ENCODE measurements around the gene FBXL20.
A peak's percentile ranks its signal among the peaks of the same experiment; 100 is the strongest.

Gene FBXL20

DNA sequence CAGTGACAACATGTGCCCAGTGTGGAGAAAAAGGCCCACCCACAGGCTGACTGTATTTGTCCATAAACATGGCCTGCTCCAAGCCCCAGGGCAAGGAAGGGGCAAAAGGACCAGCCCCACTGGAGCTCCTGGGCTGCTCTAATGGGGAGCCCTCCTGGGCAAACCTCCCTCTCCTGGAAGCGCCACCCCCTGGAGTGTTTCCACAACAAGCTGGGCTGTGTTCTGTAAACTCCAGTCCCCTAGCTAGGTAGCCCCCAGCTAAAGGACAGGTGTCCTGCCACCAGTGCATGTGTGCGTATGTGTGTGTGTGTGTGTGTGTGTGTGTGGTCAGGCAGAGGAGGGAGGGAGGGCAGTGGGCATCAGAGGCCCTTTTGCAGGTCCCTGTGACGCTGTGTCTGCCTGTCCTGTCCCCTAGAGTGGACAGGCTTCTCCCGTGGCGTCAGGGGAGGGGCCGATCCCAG lies 164.4 kb downstream of the FBXL20 start (continued):
- TF ChIP-seq, protein P1, sequence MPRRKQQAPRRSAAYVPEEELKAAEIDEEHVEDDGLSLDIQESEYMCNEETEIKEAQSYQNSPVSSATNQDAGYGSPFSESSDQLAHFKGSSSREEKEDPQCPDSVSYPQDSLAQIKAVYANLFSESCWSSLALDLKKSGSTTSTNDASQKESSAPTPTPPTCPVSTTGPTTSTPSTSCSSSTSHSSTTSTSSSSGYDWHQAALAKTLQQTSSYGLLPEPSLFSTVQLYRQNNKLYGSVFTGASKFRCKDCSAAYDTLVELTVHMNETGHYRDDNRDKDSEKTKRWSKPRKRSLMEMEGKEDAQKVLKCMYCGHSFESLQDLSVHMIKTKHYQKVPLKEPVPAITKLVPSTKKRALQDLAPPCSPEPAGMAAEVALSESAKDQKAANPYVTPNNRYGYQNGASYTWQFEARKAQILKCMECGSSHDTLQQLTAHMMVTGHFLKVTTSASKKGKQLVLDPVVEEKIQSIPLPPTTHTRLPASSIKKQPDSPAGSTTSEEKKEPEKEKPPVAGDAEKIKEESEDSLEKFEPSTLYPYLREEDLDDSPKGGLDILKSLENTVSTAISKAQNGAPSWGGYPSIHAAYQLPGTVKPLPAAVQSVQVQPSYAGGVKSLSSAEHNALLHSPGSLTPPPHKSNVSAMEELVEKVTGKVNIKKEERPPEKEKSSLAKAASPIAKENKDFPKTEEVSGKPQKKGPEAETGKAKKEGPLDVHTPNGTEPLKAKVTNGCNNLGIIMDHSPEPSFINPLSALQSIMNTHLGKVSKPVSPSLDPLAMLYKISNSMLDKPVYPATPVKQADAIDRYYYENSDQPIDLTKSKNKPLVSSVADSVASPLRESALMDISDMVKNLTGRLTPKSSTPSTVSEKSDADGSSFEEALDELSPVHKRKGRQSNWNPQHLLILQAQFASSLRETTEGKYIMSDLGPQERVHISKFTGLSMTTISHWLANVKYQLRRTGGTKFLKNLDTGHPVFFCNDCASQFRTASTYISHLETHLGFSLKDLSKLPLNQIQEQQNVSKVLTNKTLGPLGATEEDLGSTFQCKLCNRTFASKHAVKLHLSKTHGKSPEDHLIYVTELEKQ (tag by site-specific recombination; IDR thresholded peaks at IDR 0.05; ENCODE audit: borderline replicate concordance), result no peak
- TF ChIP-seq REPIN1 (tag by site-specific recombination; IDR thresholded peaks at IDR 0.05; ENCODE audit: low read depth), result no peak
- no peak for TF ChIP-seq ZNF433 (tag by site-specific recombination; IDR thresholded peaks at IDR 0.05; ENCODE audit: low read depth)
- TF ChIP-seq, protein P2, sequence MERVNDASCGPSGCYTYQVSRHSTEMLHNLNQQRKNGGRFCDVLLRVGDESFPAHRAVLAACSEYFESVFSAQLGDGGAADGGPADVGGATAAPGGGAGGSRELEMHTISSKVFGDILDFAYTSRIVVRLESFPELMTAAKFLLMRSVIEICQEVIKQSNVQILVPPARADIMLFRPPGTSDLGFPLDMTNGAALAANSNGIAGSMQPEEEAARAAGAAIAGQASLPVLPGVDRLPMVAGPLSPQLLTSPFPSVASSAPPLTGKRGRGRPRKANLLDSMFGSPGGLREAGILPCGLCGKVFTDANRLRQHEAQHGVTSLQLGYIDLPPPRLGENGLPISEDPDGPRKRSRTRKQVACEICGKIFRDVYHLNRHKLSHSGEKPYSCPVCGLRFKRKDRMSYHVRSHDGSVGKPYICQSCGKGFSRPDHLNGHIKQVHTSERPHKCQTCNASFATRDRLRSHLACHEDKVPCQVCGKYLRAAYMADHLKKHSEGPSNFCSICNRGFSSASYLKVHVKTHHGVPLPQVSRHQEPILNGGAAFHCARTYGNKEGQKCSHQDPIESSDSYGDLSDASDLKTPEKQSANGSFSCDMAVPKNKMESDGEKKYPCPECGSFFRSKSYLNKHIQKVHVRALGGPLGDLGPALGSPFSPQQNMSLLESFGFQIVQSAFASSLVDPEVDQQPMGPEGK (tag by site-specific recombination; IDR thresholded peaks at IDR 0.05), result peak; percentile 77
- no peak for TF ChIP-seq ZFP41 (tag by site-specific recombination; IDR thresholded peaks at IDR 0.05; ENCODE audit: borderline replicate concordance)
- TF ChIP-seq, protein P3, sequence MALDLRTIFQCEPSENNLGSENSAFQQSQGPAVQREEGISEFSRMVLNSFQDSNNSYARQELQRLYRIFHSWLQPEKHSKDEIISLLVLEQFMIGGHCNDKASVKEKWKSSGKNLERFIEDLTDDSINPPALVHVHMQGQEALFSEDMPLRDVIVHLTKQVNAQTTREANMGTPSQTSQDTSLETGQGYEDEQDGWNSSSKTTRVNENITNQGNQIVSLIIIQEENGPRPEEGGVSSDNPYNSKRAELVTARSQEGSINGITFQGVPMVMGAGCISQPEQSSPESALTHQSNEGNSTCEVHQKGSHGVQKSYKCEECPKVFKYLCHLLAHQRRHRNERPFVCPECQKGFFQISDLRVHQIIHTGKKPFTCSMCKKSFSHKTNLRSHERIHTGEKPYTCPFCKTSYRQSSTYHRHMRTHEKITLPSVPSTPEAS (tag by site-specific recombination; IDR thresholded peaks at IDR 0.05), result peak; percentile 65
- no peak for TF ChIP-seq ZNF394 (tag by site-specific recombination; IDR thresholded peaks at IDR 0.05; ENCODE audit: borderline replicate concordance)
- TF ChIP-seq, protein P4, sequence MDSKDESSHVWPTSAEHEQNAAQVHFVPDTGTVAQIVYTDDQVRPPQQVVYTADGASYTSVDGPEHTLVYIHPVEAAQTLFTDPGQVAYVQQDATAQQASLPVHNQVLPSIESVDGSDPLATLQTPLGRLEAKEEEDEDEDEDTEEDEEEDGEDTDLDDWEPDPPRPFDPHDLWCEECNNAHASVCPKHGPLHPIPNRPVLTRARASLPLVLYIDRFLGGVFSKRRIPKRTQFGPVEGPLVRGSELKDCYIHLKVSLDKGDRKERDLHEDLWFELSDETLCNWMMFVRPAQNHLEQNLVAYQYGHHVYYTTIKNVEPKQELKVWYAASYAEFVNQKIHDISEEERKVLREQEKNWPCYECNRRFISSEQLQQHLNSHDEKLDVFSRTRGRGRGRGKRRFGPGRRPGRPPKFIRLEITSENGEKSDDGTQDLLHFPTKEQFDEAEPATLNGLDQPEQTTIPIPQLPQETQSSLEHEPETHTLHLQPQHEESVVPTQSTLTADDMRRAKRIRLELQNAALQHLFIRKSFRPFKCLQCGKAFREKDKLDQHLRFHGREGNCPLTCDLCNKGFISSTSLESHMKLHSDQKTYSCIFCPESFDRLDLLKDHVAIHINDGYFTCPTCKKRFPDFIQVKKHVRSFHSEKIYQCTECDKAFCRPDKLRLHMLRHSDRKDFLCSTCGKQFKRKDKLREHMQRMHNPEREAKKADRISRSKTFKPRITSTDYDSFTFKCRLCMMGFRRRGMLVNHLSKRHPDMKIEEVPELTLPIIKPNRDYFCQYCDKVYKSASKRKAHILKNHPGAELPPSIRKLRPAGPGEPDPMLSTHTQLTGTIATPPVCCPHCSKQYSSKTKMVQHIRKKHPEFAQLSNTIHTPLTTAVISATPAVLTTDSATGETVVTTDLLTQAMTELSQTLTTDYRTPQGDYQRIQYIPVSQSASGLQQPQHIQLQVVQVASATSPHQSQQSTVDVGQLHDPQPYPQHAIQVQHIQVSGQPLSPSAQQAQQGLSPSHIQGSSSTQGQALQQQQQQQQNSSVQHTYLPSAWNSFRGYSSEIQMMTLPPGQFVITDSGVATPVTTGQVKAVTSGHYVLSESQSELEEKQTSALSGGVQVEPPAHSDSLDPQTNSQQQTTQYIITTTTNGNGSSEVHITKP (tag by site-specific recombination; IDR thresholded peaks at IDR 0.05), result no peak
- peak; percentile 46 for TF ChIP-seq GLIS2 (tag by site-specific recombination; IDR thresholded peaks at IDR 0.05)
- TF ChIP-seq ZNF600 (tag by site-specific recombination; IDR thresholded peaks at IDR 0.05), result peak; percentile 61
- TF ChIP-seq ZNF341 (tag by site-specific recombination; IDR thresholded peaks at IDR 0.05; ENCODE audit: low read depth), result peak; percentile 62
- TF ChIP-seq FEZF1 (tag by site-specific recombination; IDR thresholded peaks at IDR 0.05), result no peak
- TF ChIP-seq ZNF366 (tag by site-specific recombination; conservative IDR thresholded peaks at IDR 0.05), result no peak
- TF ChIP-seq ZNF473 (tag by site-specific recombination; IDR thresholded peaks at IDR 0.05), result no peak
- TF ChIP-seq ZNF423 (tag by site-specific recombination; IDR thresholded peaks at IDR 0.05), result 0 out of 2 replicates have a peak, but pooled peaks have one; percentile 24
- no peak for TF ChIP-seq ZNF311 (tag by site-specific recombination; IDR thresholded peaks at IDR 0.05; ENCODE audit: borderline replicate concordance)
- no peak for TF ChIP-seq ZNF555 (tag by site-specific recombination; conservative IDR thresholded peaks at IDR 0.05)
- no peak for TF ChIP-seq ZNF223 (tag by site-specific recombination; IDR thresholded peaks at IDR 0.05)
- TF ChIP-seq ZIC2 (tag by site-specific recombination; IDR thresholded peaks at IDR 0.05), result peak; percentile 80
- TF ChIP-seq, protein P5, sequence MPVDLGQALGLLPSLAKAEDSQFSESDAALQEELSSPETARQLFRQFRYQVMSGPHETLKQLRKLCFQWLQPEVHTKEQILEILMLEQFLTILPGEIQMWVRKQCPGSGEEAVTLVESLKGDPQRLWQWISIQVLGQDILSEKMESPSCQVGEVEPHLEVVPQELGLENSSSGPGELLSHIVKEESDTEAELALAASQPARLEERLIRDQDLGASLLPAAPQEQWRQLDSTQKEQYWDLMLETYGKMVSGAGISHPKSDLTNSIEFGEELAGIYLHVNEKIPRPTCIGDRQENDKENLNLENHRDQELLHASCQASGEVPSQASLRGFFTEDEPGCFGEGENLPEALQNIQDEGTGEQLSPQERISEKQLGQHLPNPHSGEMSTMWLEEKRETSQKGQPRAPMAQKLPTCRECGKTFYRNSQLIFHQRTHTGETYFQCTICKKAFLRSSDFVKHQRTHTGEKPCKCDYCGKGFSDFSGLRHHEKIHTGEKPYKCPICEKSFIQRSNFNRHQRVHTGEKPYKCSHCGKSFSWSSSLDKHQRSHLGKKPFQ (tag by site-specific recombination; IDR thresholded peaks at IDR 0.05), result no peak
- no peak for TF ChIP-seq ZNF48 (tag by site-specific recombination; IDR thresholded peaks at IDR 0.05)
- no peak for TF ChIP-seq ZNF211 (tag by site-specific recombination; IDR thresholded peaks at IDR 0.05; ENCODE audit: low read depth)
- TF ChIP-seq, protein P6, sequence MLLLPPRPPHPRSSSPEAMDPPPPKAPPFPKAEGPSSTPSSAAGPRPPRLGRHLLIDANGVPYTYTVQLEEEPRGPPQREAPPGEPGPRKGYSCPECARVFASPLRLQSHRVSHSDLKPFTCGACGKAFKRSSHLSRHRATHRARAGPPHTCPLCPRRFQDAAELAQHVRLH (tag by site-specific recombination; IDR thresholded peaks at IDR 0.05), result no peak
- TF ChIP-seq, protein P7, sequence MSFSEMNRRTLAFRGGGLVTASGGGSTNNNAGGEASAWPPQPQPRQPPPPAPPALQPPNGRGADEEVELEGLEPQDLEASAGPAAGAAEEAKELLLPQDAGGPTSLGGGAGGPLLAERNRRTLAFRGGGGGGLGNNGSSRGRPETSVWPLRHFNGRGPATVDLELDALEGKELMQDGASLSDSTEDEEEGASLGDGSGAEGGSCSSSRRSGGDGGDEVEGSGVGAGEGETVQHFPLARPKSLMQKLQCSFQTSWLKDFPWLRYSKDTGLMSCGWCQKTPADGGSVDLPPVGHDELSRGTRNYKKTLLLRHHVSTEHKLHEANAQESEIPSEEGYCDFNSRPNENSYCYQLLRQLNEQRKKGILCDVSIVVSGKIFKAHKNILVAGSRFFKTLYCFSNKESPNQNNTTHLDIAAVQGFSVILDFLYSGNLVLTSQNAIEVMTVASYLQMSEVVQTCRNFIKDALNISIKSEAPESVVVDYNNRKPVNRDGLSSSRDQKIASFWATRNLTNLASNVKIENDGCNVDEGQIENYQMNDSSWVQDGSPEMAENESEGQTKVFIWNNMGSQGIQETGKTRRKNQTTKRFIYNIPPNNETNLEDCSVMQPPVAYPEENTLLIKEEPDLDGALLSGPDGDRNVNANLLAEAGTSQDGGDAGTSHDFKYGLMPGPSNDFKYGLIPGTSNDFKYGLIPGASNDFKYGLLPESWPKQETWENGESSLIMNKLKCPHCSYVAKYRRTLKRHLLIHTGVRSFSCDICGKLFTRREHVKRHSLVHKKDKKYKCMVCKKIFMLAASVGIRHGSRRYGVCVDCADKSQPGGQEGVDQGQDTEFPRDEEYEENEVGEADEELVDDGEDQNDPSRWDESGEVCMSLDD (tag by site-specific recombination; IDR thresholded peaks at IDR 0.05), result peak; percentile 52; the same call in 1 of the 2 replicates
- no peak for TF ChIP-seq MEIS1 (CRISPR knock-in tag; IDR thresholded peaks at IDR 0.05; ENCODE audit: borderline replicate concordance)

Data from HEK293 (cell line).